HG03520 (cell line): ENCODE data around the gene PLB1.
A peak's percentile ranks its signal among the peaks of the same experiment; 100 is the strongest.
"Not testable (repeated sequence)": the region's sequence is repeated elsewhere in the genome, so short reads cannot be mapped to it uniquely, and the experiment has no call there.

Experiments
- ATAC-seq: cut with Tn5 transposase; IDR thresholded peaks from one replicate; pipeline ENCODE4 v1.9.1; 2021; ENCODE audit warnings: mild to moderate bottlenecking, moderate library complexity; ENCODE audit not compliant: unreplicated experiment

The PLB1 gene

GRCh38 chr2:28662044-28662443 lies 166.2 kb downstream of the PLB1 start:
- no peak for ATAC-seq

GRCh38 chr2:28662468-28663181 lies 166.8 kb downstream of the PLB1 start:
- no peak for ATAC-seq

GRCh38 chr2:28663359-28663758 lies 167.5 kb downstream of the PLB1 start:
- ATAC-seq: no peak

- ATAC-seq: no peak
Measured at GRCh38 chr2:28664120-28664842, 168.4 kb downstream of the PLB1 start.

GRCh38 chr2:28665041-28665704 lies 169.3 kb downstream of the PLB1 start:
- ATAC-seq: no peak

- not testable (repeated sequence) for ATAC-seq
Measured at GRCh38 chr2:28665811-28666377, 170.0 kb downstream of the PLB1 start.

- ATAC-seq: no peak
Measured at GRCh38 chr2:28666496-28667184, 170.8 kb downstream of the PLB1 start.

GRCh38 chr2:28667261-28667660 lies 171.4 kb downstream of the PLB1 start:
- ATAC-seq: no peak

GRCh38 chr2:28668106-28668814 lies 172.4 kb downstream of the PLB1 start:
- ATAC-seq: no peak

GRCh38 chr2:28668880-28669279 lies 173.0 kb downstream of the PLB1 start:
- no peak for ATAC-seq

- ATAC-seq: no peak
Measured at GRCh38 chr2:28670856-28671255, 175.0 kb downstream of the PLB1 start.

GRCh38 chr2:28673338-28673737 lies 177.5 kb downstream of the PLB1 start:
- no peak for ATAC-seq

GRCh38 chr2:28674062-28674712 lies 178.3 kb downstream of the PLB1 start:
- no peak for ATAC-seq

- no peak for ATAC-seq
Measured at GRCh38 chr2:28674713-28675068, 178.8 kb downstream of the PLB1 start.

GRCh38 chr2:28676152-28676835 lies 180.4 kb downstream of the PLB1 start:
- ATAC-seq: no peak

- no peak for ATAC-seq
Measured at GRCh38 chr2:28678175-28678855, 182.5 kb downstream of the PLB1 start.

- no peak for ATAC-seq
Measured at GRCh38 chr2:28678944-28679343, 183.1 kb downstream of the PLB1 start.

- no peak for ATAC-seq
Measured at GRCh38 chr2:28680657-28681056, 184.8 kb downstream of the PLB1 start.

- peak; percentile 77 for ATAC-seq
Measured at GRCh38 chr2:28681158-28681571, 185.3 kb downstream of the PLB1 start.
